IPS DF 19.7 (cell line): ENCODE results near the gene TMEM128.
"Not testable (repeated sequence)": the region's sequence is repeated elsewhere in the genome, so short reads cannot be mapped to it uniquely, and the experiment has no call there.

Experiments used
- DNase-seq: peaks from one replicate; pipeline ENCODE4 v3.0.0-alpha.2; 2013; ENCODE audit warnings: low read depth, low spot score

Gene TMEM128

GRCh38 chr4:4195354-4195753 is 52.7 kb downstream of the TMEM128 start:
- DNase-seq: no peak

DNA sequence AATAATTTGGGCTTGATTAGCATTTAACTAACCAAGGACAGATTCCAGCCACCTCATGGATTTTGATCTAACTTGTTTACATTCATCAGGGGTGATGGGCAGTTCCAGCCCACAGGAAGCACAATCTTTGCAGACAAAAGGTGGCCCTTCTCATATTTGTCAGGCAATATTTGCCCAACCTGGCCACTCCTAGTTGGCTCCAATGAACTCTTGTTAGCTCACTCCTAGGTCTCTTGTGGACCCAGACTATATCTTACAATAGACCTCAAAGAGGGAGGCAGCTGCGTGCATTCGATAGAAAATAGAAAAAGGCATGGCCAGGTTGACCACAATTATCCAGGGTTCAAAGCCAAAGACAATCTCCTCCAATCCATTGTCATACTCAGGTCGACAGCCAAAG is 59.5 kb downstream of the TMEM128 start:
- not testable (repeated sequence) for DNase-seq
